GM23248 (cell line): Measurements from ENCODE around the gene NCOA4. TPM values are rescaled to one million over a fixed set of nuclear protein-coding genes. Genes with fewer than 3 reads are reported as not detected.

Source experiments
- DNase-seq: peaks from one replicate; pipeline ENCODE4 v3.0.0-alpha.2; 2015
- H2AFZ ChIP-seq: fragments of 200-600 bp; sonication (generic); 2 replicates; pipeline ENCODE4 v1.6.1; 2016; ENCODE audit warnings: antibody characterized with exemption
- H3F3A ChIP-seq: fragments of 200-600 bp; sonication (generic); 2 replicates; pipeline ENCODE4 v1.6.1; 2016; ENCODE audit warnings: mild to moderate bottlenecking, antibody characterized with exemption, mixed run types; ENCODE audit not compliant: insufficient read depth
- H3K27ac ChIP-seq: fragments of 200-600 bp; sonication (generic); 2 replicates; pipeline ENCODE4 v1.5.1; 2016; ENCODE audit warnings: mild to moderate bottlenecking
- H3K27me3 ChIP-seq: fragments of 200-600 bp; sonication (generic); replicated peaks from 2 replicates; pipeline ENCODE4 v1.6.1; 2016; ENCODE audit warnings: mild to moderate bottlenecking; ENCODE audit not compliant: insufficient read depth
- H3K36me3 ChIP-seq: fragments of 200-600 bp; sonication (generic); 2 replicates; pipeline ENCODE4 v1.6.1; 2016; ENCODE audit warnings: low read depth, mild to moderate bottlenecking
- H3K4me1 ChIP-seq: fragments of 200-600 bp; sonication (generic); 2 replicates; pipeline ENCODE4 v1.6.1; 2016; ENCODE audit warnings: mild to moderate bottlenecking; ENCODE audit not compliant: insufficient read depth
- H3K4me2 ChIP-seq: fragments of 200-600 bp; sonication (generic); one replicate; pipeline ENCODE4 v1.6.1; 2016; ENCODE audit warnings: mild to moderate bottlenecking; ENCODE audit not compliant: unreplicated experiment
- H3K4me3 ChIP-seq: fragments of 200-600 bp; sonication (generic); 2 replicates; pipeline ENCODE4 v1.5.1; 2016; ENCODE audit warnings: mild to moderate bottlenecking
- H3K79me2 ChIP-seq: fragments of 200-600 bp; sonication (generic); 2 replicates; pipeline ENCODE4 v1.6.1; 2016; ENCODE audit warnings: mild to moderate bottlenecking; ENCODE audit not compliant: insufficient read depth
- H3K9ac ChIP-seq: fragments of 200-600 bp; sonication (generic); 2 replicates; pipeline ENCODE4 v1.6.1; 2016; ENCODE audit warnings: mild to moderate bottlenecking
- H3K9me2 ChIP-seq: fragments of 200-600 bp; sonication (generic); 2 replicates; pipeline ENCODE4 v1.6.1; 2016; ENCODE audit warnings: mixed run types, mild to moderate bottlenecking, moderate library complexity; ENCODE audit not compliant: insufficient read depth
- H3K9me3 ChIP-seq: fragments of 200-600 bp; sonication (generic); one replicate; pipeline ENCODE4 v1.6.1; 2017; ENCODE audit warnings: low read depth
- H4K20me1 ChIP-seq: fragments of 200-600 bp; sonication (generic); 2 replicates; pipeline ENCODE4 v1.6.0; 2016; ENCODE audit not compliant: insufficient read depth
- EZH2 ChIP-seq: fragments of 200-600 bp; sonication (generic); IDR thresholded peaks from 2 replicates; pipeline ENCODE4 v1.6.1; 2018; ENCODE audit warnings: antibody characterized with exemption, mild to moderate bottlenecking; ENCODE audit not compliant: insufficient read depth, poor library complexity, severe bottlenecking
- EZH2phosphoT487 ChIP-seq: fragments of 200-600 bp; sonication (generic); IDR thresholded peaks from 2 replicates; pipeline ENCODE4 v1.6.1; 2018; ENCODE audit warnings: antibody characterized with exemption, moderate library complexity, mild to moderate bottlenecking, low read depth; ENCODE audit not compliant: insufficient read depth
- WGBS, 2 experiments: methylation state at CpG; one replicate each; pipeline ENCODE4 v1.1.6; 2015 to 2017; ENCODE audit warnings: low lambda C conversion rate in 2 of 2, low coverage in 1 of 2; ENCODE audit errors: missing lambda C conversion rate in 2 of 2; 5-methylcytosine and 5-hydroxymethylcytosine counted together
- in situ Hi-C: fragments of 300-500 bp; cut with MboI; formaldehyde crosslinking; loops from 2 replicates; pipeline ENCODE4 v1.15.0; 2020
- polyA plus RNA-seq: library from polyadenylated mRNA; unstranded; fragments of >200 nt; fragmentation: Nextera tagmentation; extraction: Ambion mirVana; gene quantifications from 2 replicates; pipeline ENCODE4 v1.2.1, GENCODE V29; 2016
- total RNA-seq: library from RNA; depleted of rRNA; stranded (reverse); fragments of >200 nt; shearing (Covaris generic); gene quantifications from 2 replicates; pipeline ENCODE4 v1.2.3, GENCODE V29; 2014; rRNA removed

The NCOA4 gene
- total RNA-seq, result 164 and 170 TPM in 2 replicates
- 112 and 113 TPM in 2 replicates for polyA plus RNA-seq

DNA sequence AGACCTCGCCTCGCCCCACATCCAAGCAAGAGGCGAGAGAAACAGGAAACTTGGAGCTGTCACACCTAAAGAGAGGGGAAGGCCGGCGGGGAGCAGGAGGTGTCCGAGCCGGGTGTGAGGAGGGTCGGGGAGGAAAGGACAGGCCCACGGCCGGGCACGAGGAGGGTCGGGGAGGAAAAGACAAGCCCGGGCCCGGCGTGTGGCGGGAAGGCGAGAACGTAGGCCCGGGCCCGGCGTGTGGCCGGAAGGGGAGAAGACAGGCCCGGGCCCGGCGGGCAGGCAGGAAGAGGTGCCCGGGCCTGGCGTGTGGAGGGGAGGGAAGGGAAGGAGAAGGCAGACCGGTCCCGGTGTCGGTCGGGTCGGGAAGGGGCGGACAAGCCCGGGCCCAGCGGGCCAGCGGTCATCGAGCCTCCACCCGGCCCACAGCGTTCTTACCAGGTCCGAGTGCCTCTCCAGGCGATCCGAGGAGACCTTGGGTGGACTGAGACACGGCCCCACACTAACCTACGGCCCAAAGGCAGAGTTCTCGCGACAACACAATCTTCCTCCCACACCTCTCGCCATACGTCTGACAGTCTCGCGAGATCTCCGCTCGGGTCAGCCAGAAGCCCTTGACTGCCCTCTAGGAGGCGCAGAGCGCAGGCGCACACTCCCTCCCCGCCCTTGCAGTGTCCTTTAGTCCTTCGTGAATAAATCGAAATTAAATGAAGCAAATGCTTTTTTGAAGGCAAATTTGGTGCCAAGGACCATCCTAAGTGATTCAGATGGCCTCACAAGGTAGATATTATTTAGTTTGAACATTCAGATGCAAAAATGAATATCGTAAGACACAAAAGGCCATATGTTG, at the start of gene NCOA4:
TSS of gene NCOA4 (minus strand) at position 533 of the 847 bp plus-strand sequence. CDS start 13,943 bp downstream, outside the sequence.
- peak; percentile 99 for DNase-seq
- Histone ChIP-seq H3K79me2 (peaks cover 51% of the 10 kb centered on the region), H3K4me1 (peaks cover 38% of the 10 kb centered on the region), H3K27me3 (no peaks in the 10 kb centered on the region), H3K4me3 (peak within 1 kb of the TSS; percentile 97), H4K20me1 (peaks cover 11% of the 10 kb centered on the region), H3K9me3 (no peaks in the 10 kb centered on the region), H2AFZ (peak within 1 kb of the TSS; percentile 100), H3K4me2 (peak within 1 kb of the TSS; percentile 78), H3K36me3 (no peaks in the 10 kb centered on the region), H3F3A (peaks cover 17% of the 10 kb centered on the region), H3K27ac (peak within 1 kb of the TSS; percentile 87), H3K9me2 (no peaks in the 10 kb centered on the region), H3K9ac (peak within 1 kb of the TSS; percentile 98)
- in situ Hi-C loops, result no loop called here
- WGBS, 2 experiments, result 2 to 3% methylated on average over 38 to 46 of the region's 59 CpGs
- TF ChIP-seq EZH2, result no peak
- TF ChIP-seq EZH2phosphoT487, result no peak

DNA sequence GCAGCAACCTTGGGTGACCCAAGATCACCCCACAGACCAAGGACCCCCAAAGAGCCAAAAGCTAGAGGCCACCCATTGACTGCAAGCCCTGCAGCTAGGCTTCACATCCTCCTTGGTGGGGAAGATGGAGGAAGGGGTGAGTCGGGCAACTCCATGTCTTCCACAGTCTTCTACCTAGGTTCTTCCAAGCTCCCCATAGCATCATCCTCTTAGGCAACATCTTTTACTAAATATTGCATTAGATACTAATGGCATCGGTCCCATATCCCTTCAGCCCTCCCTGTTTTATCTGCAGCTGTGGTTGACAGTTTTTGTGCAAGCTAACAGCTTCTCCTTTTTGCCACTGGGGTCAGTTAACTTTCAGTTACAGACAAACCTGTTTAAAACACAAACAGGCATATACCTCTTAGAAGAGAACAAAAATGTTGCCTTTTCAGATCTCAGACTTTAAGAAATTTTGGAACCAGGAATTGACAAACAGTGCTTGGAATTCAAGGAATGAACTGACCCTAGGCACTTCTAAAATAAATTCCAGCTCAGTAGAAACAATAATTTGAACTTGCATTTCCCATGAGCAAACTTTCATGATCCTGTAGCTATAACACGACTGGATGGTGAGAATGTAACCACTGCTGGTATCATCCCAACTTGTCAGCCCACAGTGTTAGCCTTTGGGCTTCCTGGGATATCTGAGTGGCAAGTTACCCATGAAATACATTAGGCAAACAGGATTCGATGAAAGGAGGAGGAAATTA, 49.6 kb upstream of the NCOA4 start:
- no peaks in the 10 kb centered on the region for H3F3A ChIP-seq
- H3K9me2 ChIP-seq, result no peaks in the 10 kb centered on the region
- H3K9me3 ChIP-seq, result no peaks in the 10 kb centered on the region
- H2AFZ ChIP-seq, result no peak overlapping the region
- H3K4me2 ChIP-seq, result no peak overlapping the region
- in situ Hi-C loops, result no loop called here
- no peaks in the 10 kb centered on the region; the same call in 1 of the 2 replicates for H3K27me3 ChIP-seq
- TF ChIP-seq EZH2phosphoT487, result no peak
- no peak for TF ChIP-seq EZH2
- no peak overlapping the region for H3K4me3 ChIP-seq
- 39 to 47% methylated on average over 4 of the region's 4 CpGs for WGBS, 2 experiments
- H3K4me1 ChIP-seq, result no peaks in the 10 kb centered on the region; the same call in 1 of the 2 replicates
- DNase-seq, result peak; percentile 20
- no peak overlapping the region for H3K27ac ChIP-seq
- H3K9ac ChIP-seq, result no peak overlapping the region
- no peaks in the 10 kb centered on the region for H4K20me1 ChIP-seq
- no peaks in the 10 kb centered on the region for H3K36me3 ChIP-seq
- H3K79me2 ChIP-seq, result no peaks in the 10 kb centered on the region

DNA sequence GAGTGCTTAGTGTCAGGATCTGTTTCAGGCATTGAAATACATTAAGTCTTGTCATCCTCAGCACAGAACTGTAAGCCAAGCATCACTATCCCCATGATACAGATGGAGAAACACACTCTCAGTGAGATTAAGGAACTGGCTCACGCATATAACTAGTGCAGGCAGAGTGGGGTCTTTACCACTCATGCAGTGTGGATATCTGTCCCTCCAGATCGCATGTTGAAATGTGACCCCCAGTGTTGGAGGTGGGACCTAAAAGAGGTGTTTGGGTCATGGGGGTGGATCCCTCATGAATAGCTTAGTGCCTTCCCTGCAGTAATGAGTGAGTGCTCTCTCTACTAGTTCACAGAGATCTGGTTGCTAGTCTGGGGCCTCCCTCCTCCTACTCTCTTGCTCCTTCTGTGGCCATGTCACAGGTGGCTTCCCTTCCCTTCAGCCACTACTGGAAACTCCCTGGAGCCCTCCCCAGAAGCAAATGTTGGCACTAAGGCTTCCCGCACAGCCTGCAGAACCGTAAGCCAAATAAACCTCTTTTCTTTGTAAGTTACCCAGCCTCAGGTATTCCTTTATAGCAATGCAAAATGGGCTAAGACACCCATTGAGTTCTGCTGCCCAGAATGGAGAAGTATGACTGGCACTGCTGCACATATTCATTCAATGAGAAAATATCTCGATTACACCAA, 47.4 kb upstream of the NCOA4 start:
- Histone ChIP-seq H4K20me1 (no peaks in the 10 kb centered on the region), H3K4me3 (no peak overlapping the region), H3K27ac (no peak overlapping the region), H3K79me2 (no peaks in the 10 kb centered on the region), H3K27me3 (no peaks in the 10 kb centered on the region; the same call in 1 of the 2 replicates), H2AFZ (no peak overlapping the region), H3K9me3 (no peaks in the 10 kb centered on the region), H3K36me3 (no peaks in the 10 kb centered on the region), H3K9ac (no peak overlapping the region), H3K4me1 (no peaks in the 10 kb centered on the region; the same call in 1 of the 2 replicates), H3K9me2 (no peaks in the 10 kb centered on the region), H3F3A (no peaks in the 10 kb centered on the region), H3K4me2 (no peak overlapping the region)
- TF ChIP-seq EZH2phosphoT487 (no peak), EZH2 (no peak)
- DNase-seq, result no peak
- in situ Hi-C loops, result no loop called here
- 49 to 51% methylated on average over 5 of the region's 5 CpGs for WGBS, 2 experiments

DNA sequence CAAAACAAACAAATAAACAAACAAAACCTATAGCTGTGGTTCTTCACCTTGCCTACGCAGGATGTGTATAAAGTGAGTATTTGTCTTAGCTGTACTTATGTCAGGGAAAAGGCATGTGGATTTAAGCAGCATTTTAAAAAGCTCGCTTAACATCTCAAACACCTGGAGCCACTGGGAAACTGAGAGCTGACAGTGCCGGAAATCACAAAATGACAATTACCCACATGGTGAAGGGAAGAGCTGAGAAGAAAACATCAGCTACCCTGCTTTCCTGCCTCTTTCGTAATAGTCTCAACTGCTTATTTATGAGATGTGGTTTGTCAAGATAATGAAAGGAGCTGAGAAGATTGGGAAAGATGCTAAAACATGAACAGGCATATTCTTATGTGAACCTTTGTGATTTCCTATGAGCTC, 46.7 kb upstream of the NCOA4 start:
- H4K20me1 ChIP-seq, result no peaks in the 10 kb centered on the region
- no peaks in the 10 kb centered on the region for H3K36me3 ChIP-seq
- H3K9me2 ChIP-seq, result no peaks in the 10 kb centered on the region
- TF ChIP-seq EZH2phosphoT487 (no peak), EZH2 (no peak)
- H3K4me2 ChIP-seq, result no peak overlapping the region
- H3K4me1 ChIP-seq, result no peaks in the 10 kb centered on the region; the same call in 1 of the 2 replicates
- no peak overlapping the region for H3K27ac ChIP-seq
- in situ Hi-C loops, result no loop called here
- H3F3A ChIP-seq, result no peaks in the 10 kb centered on the region
- no peak overlapping the region for H3K9ac ChIP-seq
- DNase-seq, result no peak
- no peaks in the 10 kb centered on the region; the same call in 1 of the 2 replicates for H3K27me3 ChIP-seq
- no peaks in the 10 kb centered on the region for H3K79me2 ChIP-seq
- no peak overlapping the region for H2AFZ ChIP-seq
- 52 to 67% methylated on average over 4 of the region's 4 CpGs for WGBS, 2 experiments
- H3K9me3 ChIP-seq, result no peaks in the 10 kb centered on the region
- H3K4me3 ChIP-seq, result no peak overlapping the region
